Stomach smooth muscle (tissue), 2 donors: Measurements from ENCODE around the gene PITX2.

Source experiments
- H3K27ac ChIP-seq: one replicate; pipeline ENCODE4 v1.7.0; 2013; ENCODE audit warnings: mild to moderate bottlenecking, low read length, inconsistent platforms
- H3K27me3 ChIP-seq, 2 donors: one replicate each; pipeline ENCODE4 v1.7.0; 2013; ENCODE audit warnings: low read length in 2 of 2; ENCODE audit not compliant: insufficient read depth in 2 of 2, control insufficient read depth in 1 of 2
- H3K36me3 ChIP-seq, 2 donors: one replicate each; pipeline ENCODE4 v1.7.0; 2013; ENCODE audit warnings: low read length in 2 of 2; ENCODE audit not compliant: control insufficient read depth in 2 of 2, insufficient read depth in 2 of 2
- H3K4me1 ChIP-seq: one replicate; pipeline ENCODE4 v1.7.0; 2013; ENCODE audit warnings: low read length; ENCODE audit not compliant: control insufficient read depth, insufficient read depth
- H3K4me3 ChIP-seq, 2 donors: one replicate each; pipeline ENCODE4 v1.7.0; 2013; ENCODE audit warnings: low read length in 2 of 2
- H3K9ac ChIP-seq, 2 donors: one replicate each; pipeline ENCODE4 v1.7.0; 2013; ENCODE audit warnings: low read length in 2 of 2, mild to moderate bottlenecking in 1 of 2
- H3K9me3 ChIP-seq, 2 donors: one replicate each; pipeline ENCODE4 v1.7.0; 2013; ENCODE audit warnings: low read length in 2 of 2; ENCODE audit not compliant: control insufficient read depth in 2 of 2
- donor health status: healthy.
- donor health status: Pancreatic carcinoma.

Gene PITX2

GRCh38 chr4:110615353-110616237 is 7.3 kb downstream of the PITX2 start:
- peaks cover 58 to 92% of the 10 kb centered on the region in 2 donors for H3K27me3 ChIP-seq
- peaks cover 8% of the 10 kb centered on the region for H3K4me1 ChIP-seq
- H3K36me3 ChIP-seq: no peaks in the 10 kb centered on the region
- H3K9me3 ChIP-seq: peaks cover 2 to 3% of the 10 kb centered on the region in 2 donors
- no peak overlapping the region for H3K27ac ChIP-seq
- H3K9ac ChIP-seq: no peak overlapping the region
- H3K4me3 ChIP-seq: no peak overlapping the region

GRCh38 chr4:110614976-110615352 is 7.9 kb downstream of the PITX2 start:
- no peak overlapping the region for H3K4me3 ChIP-seq
- no peaks in the 10 kb centered on the region for H3K36me3 ChIP-seq
- peaks cover 2 to 3% of the 10 kb centered on the region in 2 donors for H3K9me3 ChIP-seq
- no peak overlapping the region for H3K27ac ChIP-seq
- H3K9ac ChIP-seq: no peak overlapping the region
- peaks cover 7% of the 10 kb centered on the region for H3K4me1 ChIP-seq
- H3K27me3 ChIP-seq: peaks cover 59 to 92% of the 10 kb centered on the region in 2 donors

GRCh38 chr4:110614173-110614963 is 8.5 kb downstream of the PITX2 start:
- H3K9ac ChIP-seq: no peak overlapping the region
- peaks cover 2 to 3% of the 10 kb centered on the region in 2 donors for H3K9me3 ChIP-seq
- H3K27ac ChIP-seq: no peak overlapping the region
- peaks cover 56 to 90% of the 10 kb centered on the region in 2 donors for H3K27me3 ChIP-seq
- no peak overlapping the region for H3K4me3 ChIP-seq
- peaks cover 7% of the 10 kb centered on the region for H3K4me1 ChIP-seq
- H3K36me3 ChIP-seq: no peaks in the 10 kb centered on the region

GRCh38 chr4:110613745-110614144 is 9.1 kb downstream of the PITX2 start:
- Histone ChIP-seq H3K27ac (no peak overlapping the region), H3K36me3 (no peaks in the 10 kb centered on the region), H3K27me3 (peaks cover 49 to 83% of the 10 kb centered on the region in 2 donors), H3K4me1 (peaks cover 7% of the 10 kb centered on the region), H3K9me3 (peaks cover 2% of the 10 kb centered on the region in 2 donors), H3K4me3 (no peak overlapping the region), H3K9ac (no peak overlapping the region)

GRCh38 chr4:110612631-110613269 is 10.1 kb downstream of the PITX2 start:
- H3K36me3 ChIP-seq: no peaks in the 10 kb centered on the region
- no peak overlapping the region for H3K4me3 ChIP-seq
- H3K9ac ChIP-seq: no peak overlapping the region
- H3K9me3 ChIP-seq: peaks cover 0 to 2% of the 10 kb centered on the region in 2 donors
- no peak overlapping the region for H3K27ac ChIP-seq
- no peaks in the 10 kb centered on the region for H3K4me1 ChIP-seq
- peaks cover 42 to 74% of the 10 kb centered on the region in 2 donors for H3K27me3 ChIP-seq

- Histone ChIP-seq H3K27me3 (peaks cover 41 to 67% of the 10 kb centered on the region in 2 donors), H3K4me1 (no peaks in the 10 kb centered on the region), H3K9ac (no peak overlapping the region), H3K9me3 (peaks cover 0 to 2% of the 10 kb centered on the region in 2 donors), H3K4me3 (no peak overlapping the region), H3K27ac (no peak overlapping the region), H3K36me3 (no peaks in the 10 kb centered on the region)
Measured at GRCh38 chr4:110611968-110612447, 10.9 kb downstream of the PITX2 start.

- H3K4me3 ChIP-seq: no peak overlapping the region
- peaks cover 41 to 59% of the 10 kb centered on the region in 2 donors for H3K27me3 ChIP-seq
Measured at GRCh38 chr4:110610940-110611831, 11.7 kb downstream of the PITX2 start.

GRCh38 chr4:110610620-110610939 is 12.3 kb downstream of the PITX2 start:
- H3K9ac ChIP-seq: no peak overlapping the region
- no peaks in the 10 kb centered on the region for H3K9me3 ChIP-seq
- no peak overlapping the region for H3K4me3 ChIP-seq
- no peak overlapping the region for H3K27ac ChIP-seq
- peaks cover 36 to 53% of the 10 kb centered on the region in 2 donors for H3K27me3 ChIP-seq
- H3K36me3 ChIP-seq: no peaks in the 10 kb centered on the region
- no peaks in the 10 kb centered on the region for H3K4me1 ChIP-seq

More at GRCh38 chr4:110610940-110611831, 11.7 kb downstream of the PITX2 start:
- Histone ChIP-seq H3K27ac (no peak overlapping the region), H3K36me3 (no peaks in the 10 kb centered on the region), H3K9ac (no peak overlapping the region), H3K4me1 (no peaks in the 10 kb centered on the region), H3K9me3 (peaks cover 0 to 2% of the 10 kb centered on the region in 2 donors)

- Histone ChIP-seq H3K27me3 (peaks cover 23 to 39% of the 10 kb centered on the region in 2 donors), H3K4me3 (no peak overlapping the region), H3K27ac (no peak overlapping the region)
Measured at GRCh38 chr4:110609044-110609750, 13.7 kb downstream of the PITX2 start.

More at GRCh38 chr4:110609044-110609750, 13.7 kb downstream of the PITX2 start:
- no peak overlapping the region for H3K9ac ChIP-seq
- no peaks in the 10 kb centered on the region for H3K4me1 ChIP-seq
- no peaks in the 10 kb centered on the region for H3K9me3 ChIP-seq
- no peaks in the 10 kb centered on the region for H3K36me3 ChIP-seq
